GM21423 (cell line): ENCODE measurements around the gene NPRL2.
"Not testable (repeated sequence)": the region's sequence is repeated elsewhere in the genome, so short reads cannot be mapped to it uniquely, and the experiment has no call there.

ENCODE experiments used
- ATAC-seq: cut with Tn5 transposase; IDR thresholded peaks from one replicate; pipeline ENCODE4 v1.9.1; 2021; ENCODE audit warnings: mild to moderate bottlenecking, moderate library complexity; ENCODE audit not compliant: unreplicated experiment

NPRL2 gene

GRCh38 chr3:50314816-50315215 is 35.8 kb downstream of the NPRL2 start:
- ATAC-seq, result no peak

GRCh38 chr3:50314342-50314741 is 36.2 kb downstream of the NPRL2 start:
- no peak for ATAC-seq

- ATAC-seq, result not testable (repeated sequence)
These were observed 38.5 kb downstream of the NPRL2 start for GRCh38 chr3:50312041-50312440.

GRCh38 chr3:50304601-50305000 is 46.0 kb downstream of the NPRL2 start:
- no peak for ATAC-seq

GRCh38 chr3:50303013-50303815 is 47.4 kb downstream of the NPRL2 start, which contains the start of gene HYAL1:
HYAL1 (minus strand) TSS chr3:50303574; CDS start chr3:50302956, 618 bp downstream.
- ATAC-seq, result no peak

GRCh38 chr3:50302095-50303012 is 48.2 kb downstream of the NPRL2 start:
- ATAC-seq, result no peak

- ATAC-seq, result no peak
These were observed 49.8 kb downstream of the NPRL2 start for GRCh38 chr3:50300681-50301254.

- ATAC-seq, result no peak
These were observed 50.5 kb downstream of the NPRL2 start for GRCh38 chr3:50299929-50300680.

GRCh38 chr3:50299638-50299928 is 51.0 kb downstream of the NPRL2 start:
- no peak for ATAC-seq

- ATAC-seq, result peak; percentile 81
These were observed 51.5 kb downstream of the NPRL2 start, which contains the start of the genes HYAL3 and NAA80 for GRCh38 chr3:50298836-50299637. HYAL3 (minus strand) TSS chr3:50299405; CDS start chr3:50295602, 3,803 bp downstream. NAA80 (minus strand) TSS chr3:50299405; CDS start chr3:50297463, 1,942 bp downstream.

- no peak for ATAC-seq
These were observed 52.5 kb downstream of the NPRL2 start for GRCh38 chr3:50297896-50298725.

- ATAC-seq, result no peak
These were observed 53.2 kb downstream of the NPRL2 start for GRCh38 chr3:50297384-50297775.
